ENCODE data around the gene TRIO. TPM values are rescaled to one million over a fixed set of nuclear protein-coding genes. Genes with fewer than 3 reads are reported as not detected.
A peak's percentile ranks its signal among the peaks of the same experiment; 100 is the strongest.

The TRIO gene
- total RNA-seq, 2 donors from 2014 or later, result 181 to 202 TPM

DNA sequence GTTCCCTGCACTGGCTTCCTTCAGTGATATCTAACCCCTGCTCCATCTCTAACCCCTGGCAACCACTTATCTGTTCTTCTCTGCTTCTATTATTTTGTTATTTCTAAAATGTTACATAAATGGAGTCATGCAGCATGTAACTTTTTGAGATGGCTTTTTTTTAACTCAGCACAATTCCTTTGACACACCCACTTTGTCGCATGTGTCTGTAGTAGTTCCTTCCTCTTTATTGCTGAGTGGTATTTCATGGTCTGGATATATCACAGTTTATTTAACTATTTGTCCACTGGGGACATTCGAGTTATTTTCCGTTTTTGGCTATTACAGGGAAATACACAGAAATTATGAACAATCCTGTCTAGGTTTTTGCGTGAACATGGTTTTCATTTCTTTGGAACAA is 200.2 kb downstream of the TRIO start:
- no peak for DNase-seq (ENCODE audit: low spot score)
- intact Hi-C loops (cut with DNase I), result no loop called here

- DNase-seq (ENCODE audit: low spot score), result no peak
- intact Hi-C loops (cut with DNase I), result no loop called here
These were observed 204.4 kb downstream of the TRIO start for GRCh38 chr5:14347522-14347921.

DNA sequence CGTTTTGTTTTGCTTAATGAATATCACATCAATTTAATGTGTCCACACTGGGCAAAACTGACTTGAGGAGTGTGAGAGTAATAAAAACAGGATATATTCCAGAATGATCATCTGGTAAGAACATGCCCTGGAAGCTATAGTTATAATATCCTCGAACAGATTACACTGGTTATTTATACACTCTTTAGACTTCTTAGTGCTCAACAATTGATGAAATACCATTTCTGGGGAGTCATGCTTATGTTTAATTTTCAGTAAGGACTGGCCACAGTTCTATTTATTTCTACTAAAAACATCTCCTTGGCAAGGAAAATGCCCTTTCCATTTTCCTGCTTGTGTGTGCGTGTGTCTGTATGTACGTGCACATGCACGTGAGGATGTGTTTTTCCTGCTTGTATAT is 205.0 kb downstream of the TRIO start:
- intact Hi-C loops (cut with DNase I), result no loop called here
- DNase-seq (ENCODE audit: low spot score), result no peak

DNA sequence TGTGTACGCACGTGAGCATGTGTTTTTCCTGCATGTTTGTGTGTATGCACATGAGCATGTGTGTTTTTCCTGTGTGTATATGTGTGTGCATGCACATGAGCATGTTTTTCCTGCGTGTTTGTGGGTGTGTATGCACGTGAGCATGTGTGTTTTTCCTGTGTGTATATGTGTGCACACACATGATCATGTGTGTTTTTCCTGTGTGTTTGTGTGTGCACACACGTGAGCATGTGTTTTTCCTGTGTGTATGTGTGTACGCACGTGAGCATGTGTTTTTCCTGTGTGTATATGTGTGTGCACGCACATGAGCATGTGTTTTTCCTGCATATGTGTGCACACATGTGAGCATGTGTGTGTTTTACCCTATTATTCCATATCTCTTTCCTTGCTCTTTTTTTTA is 205.9 kb downstream of the TRIO start:
- intact Hi-C loops (cut with DNase I), result no loop called here
- no peak for DNase-seq (ENCODE audit: low spot score)

GRCh38 chr5:14351086-14351661 is 208.0 kb downstream of the TRIO start:
- DNase-seq (ENCODE audit: low spot score), result no peak
- intact Hi-C loops (cut with DNase I), result no loop called here

DNA sequence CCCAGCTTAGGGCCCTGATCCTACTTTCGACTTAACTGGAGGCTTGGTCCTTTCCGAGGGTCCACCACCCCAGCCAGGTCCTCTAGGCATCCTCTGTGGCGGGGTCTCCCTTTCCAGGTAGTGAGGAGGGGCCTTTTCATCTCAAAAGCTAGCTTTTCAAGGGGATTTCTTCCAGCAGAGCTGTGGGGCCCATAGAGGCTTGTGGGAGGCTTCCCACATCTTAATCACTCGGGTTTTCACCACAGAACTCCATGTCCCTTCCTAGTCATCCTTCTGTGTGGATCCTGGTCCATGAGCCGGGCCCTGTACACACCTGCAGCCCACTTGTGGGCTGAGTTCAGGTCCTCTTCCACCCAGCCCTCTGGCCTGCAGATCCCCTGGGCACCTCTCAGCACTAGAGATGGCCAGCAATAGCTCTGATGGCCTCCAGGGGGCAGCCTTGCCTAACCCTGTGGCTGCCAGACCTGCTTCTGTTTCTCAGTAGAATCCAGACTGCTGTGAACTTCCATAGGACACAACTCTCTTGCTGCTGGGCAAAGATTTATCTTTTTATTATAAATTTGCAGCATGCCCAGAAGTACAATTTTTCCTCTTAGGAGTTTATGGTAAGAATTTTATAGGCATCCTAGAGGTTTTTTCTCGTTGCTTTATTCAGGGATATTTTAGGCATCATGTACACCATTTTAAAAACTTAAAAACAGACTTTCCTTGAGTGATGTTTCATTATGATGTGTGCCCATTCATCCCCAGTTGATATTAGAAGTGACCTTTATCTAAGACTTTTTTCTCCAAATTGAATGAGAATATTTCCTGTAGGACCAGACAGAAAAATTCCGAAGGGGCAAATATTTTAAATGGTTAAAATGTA is 208.9 kb downstream of the TRIO start:
- DNase-seq (ENCODE audit: low spot score), result peak; percentile 87
- intact Hi-C loops (cut with DNase I), result no loop called here

GRCh38 chr5:14353726-14354474 is 210.8 kb downstream of the TRIO start:
- intact Hi-C loops (cut with DNase I), result no loop called here
- DNase-seq (ENCODE audit: low spot score), result no peak

DNA sequence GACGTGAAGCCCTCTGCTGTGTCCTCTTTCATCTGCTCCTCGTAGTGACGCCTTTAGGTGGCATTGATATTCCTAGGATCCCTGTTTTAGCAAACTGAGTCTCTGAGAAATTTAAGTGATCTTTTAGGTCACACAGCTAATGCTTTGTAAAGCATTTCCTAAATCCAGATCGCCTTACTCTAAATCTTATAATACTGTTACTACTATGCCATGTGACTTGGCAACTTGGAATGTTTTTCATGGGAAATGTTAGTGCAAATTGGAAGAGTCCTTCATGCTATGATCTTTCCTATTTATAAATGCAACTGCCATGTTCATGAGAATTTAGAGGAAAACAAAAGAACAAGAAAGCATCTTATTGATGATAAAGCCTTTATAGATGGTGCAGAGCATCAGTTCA is 212.2 kb downstream of the TRIO start:
- intact Hi-C loops (cut with DNase I), result no loop called here
- DNase-seq (ENCODE audit: low spot score), result no peak

DNA sequence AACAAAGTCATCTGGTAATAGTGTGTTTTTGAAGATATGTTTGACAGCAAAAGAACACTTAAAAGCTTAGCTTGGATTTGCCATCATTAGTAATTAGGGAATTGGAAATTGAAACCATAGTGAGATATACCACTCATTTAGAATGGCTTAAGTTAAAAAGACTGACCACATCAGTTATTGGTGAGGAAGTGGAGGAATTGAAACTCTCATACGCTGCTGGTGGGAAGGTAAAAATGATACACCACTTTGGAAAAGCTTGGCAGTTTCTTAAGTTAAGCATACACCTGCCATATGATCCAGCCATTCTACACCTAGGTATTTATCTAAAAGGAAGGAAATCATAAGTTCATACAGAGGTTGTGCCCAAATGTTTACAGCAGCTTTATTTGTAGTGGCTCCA is 213.2 kb downstream of the TRIO start:
- intact Hi-C loops (cut with DNase I), result no loop called here
- no peak for DNase-seq (ENCODE audit: low spot score)

- no peak for DNase-seq (ENCODE audit: low spot score)
- intact Hi-C loops (cut with DNase I), result no loop called here
These were observed 214.3 kb downstream of the TRIO start for GRCh38 chr5:14357441-14357840.

- intact Hi-C loops (cut with DNase I), result no loop called here
- no peak for DNase-seq (ENCODE audit: low spot score)
These were observed 214.7 kb downstream of the TRIO start for GRCh38 chr5:14357851-14358250.

DNA sequence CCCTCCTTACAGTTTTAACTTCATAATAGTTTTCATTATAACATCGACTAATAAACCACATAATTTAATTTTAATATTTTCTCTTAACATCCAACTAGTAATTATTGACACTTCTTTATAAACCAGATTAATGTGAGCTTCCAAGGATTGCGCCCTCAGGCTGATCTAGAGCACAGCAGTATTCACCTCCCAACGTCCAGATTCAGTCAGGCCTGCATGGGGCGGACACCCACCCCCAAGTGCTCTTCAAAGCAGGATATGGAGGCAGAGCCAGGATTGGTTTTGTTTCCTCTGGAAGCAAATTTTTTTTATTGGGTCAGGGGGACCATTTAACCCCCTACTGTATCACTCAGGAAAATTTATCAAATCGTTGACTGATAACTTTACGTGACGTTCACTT is 215.4 kb downstream of the TRIO start:
- DNase-seq (ENCODE audit: low spot score), result no peak
- intact Hi-C loops (cut with DNase I), result no loop called here

- DNase-seq (ENCODE audit: low spot score), result no peak
- intact Hi-C loops (cut with DNase I), result no loop called here
These were observed 216.2 kb downstream of the TRIO start for GRCh38 chr5:14359069-14360043.

GRCh38 chr5:14362491-14362890 is 219.3 kb downstream of the TRIO start:
- intact Hi-C loops (cut with DNase I), result loop anchor here in 1 of 2 donors (2.0 kb wide), 1 partner anchor 72 kb away; no protein-coding TSS in a partner anchor

DNA sequence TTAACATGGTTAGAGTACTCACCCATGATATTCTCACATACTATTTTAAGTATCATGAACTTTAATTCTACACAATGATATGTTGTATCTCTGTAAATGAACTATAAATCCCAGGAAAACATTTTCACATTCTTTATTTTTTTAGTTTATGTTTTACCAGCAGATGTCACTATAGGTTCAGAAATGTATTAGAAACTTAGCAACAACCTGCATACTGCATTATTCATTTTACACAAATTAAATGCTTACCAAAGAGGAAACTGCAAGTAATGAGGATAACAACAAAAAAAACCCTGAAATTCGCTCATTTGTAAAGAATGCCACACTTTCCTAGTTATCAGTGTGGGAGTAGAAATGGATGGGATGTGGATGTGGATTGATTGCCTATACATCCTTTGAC is 221.0 kb downstream of the TRIO start:
- intact Hi-C loops (cut with DNase I), result no loop called here
- DNase-seq (ENCODE audit: low spot score), result no peak

More at GRCh38 chr5:14362491-14362890, 219.3 kb downstream of the TRIO start:
- DNase-seq (ENCODE audit: low spot score), result no peak

DNA sequence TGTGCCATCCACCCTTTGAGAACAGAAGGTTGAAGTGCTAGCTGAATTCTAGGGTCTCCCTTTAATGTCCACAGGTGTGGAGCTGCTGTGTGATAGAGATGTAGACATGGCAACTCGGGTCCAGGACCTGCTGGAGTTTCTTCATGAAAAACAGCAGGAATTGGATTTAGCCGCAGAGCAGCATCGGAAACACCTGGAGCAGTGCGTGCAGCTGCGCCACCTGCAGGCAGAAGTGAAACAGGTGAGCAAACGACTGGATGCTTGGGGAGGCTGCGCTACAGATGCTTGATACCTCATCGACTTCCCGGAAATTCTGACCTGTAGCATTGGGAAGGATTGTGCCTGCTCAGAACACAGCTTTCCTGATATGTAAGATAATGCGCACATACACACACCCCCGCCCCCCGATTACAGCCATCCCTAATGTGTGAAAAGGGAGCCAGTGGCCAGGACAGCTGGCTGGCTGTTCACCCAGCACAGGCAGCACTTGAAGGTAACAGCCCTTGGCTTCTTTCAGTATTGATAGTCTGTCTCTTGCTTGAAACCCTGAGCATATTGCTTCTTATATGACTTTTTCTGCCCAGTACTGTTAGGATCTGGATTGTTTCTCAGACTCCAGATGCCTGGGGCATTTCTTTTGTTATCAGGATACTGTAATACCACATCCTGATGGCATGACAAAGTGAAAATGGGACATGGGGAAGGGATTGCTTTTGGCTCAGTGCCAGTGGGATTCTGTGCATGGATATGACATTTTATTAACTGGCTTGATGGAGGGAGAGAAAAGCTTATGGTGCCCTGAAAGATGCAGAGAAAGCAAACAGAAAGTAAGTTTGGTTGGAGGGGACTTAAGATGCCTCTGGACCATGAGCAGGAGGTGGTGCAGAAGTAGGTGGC is 221.7 kb downstream of the TRIO start:
- intact Hi-C loops (cut with DNase I), result no loop called here
- no peak for DNase-seq (ENCODE audit: low spot score)

DNA sequence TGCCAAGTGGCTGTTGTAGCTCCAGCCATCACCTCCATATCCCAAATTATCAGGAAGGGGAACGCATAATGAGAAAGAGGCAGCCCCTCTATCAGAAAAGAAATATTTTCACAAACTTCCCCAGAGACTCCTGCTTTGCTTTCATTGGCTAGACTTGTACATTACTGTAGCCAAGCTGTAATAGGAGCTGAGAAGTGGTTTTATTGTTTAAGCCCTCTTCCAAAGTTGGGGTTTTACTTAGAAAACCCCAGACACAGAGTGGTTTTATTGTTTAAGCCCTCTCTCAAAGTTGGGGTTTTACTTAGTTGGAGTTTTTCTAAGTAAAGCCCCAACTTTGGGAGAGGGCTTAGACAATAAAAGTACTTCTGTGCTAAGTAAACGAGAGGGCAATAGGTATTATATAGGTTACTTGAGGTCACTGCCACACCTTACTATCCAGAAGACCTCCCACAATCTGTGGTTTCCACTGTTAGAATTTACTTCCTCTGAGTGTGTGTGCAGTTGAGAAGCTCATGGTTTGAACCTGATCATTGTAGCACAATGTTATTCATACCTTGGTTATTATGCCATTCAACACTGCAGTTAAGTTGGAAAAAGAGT is 222.8 kb downstream of the TRIO start:
- intact Hi-C loops (cut with DNase I), result no loop called here
- no peak for DNase-seq (ENCODE audit: low spot score)

DNA sequence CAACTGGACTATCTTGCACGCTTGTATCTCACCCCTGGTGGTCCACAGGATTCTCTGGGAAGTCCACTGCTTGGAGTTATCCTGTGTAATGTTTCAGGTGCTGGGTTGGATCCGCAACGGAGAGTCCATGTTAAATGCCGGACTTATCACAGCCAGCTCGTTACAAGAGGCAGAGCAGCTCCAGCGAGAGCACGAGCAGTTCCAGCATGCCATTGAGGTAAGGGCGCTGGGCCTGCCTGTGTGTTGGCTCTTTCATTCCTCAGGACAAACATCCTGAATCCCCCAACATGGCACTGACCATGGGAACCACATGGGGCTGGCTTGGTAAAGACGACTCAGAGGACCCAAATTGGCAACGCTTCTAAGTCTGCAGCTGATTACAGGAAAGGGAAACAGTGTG is 223.6 kb downstream of the TRIO start:
- DNase-seq (ENCODE audit: low spot score), result no peak
- intact Hi-C loops (cut with DNase I), result no loop called here

Measured in posterior vena cava (tissue), 2 donors.